Liver (tissue), 9 donors: Measurements from ENCODE around the gene NFKB1. TPM values are rescaled to one million over a fixed set of nuclear protein-coding genes. Genes with fewer than 3 reads are reported as not detected.

Experiments used
- DNase-seq: peaks from one replicate; pipeline ENCODE4 v3.0.0-alpha.2; 2017; ENCODE audit warnings: low spot score
- H3K27ac ChIP-seq, 2 donors: one replicate each; pipeline ENCODE4 v1.7.0; 2013; ENCODE audit warnings: inconsistent platforms in 2 of 2, low read length in 2 of 2, control low read depth in 1 of 2, low read depth in 1 of 2, mild to moderate bottlenecking in 1 of 2
- H3K27me3 ChIP-seq, 4 donors: one replicate each; pipeline versions ENCODE4 v1.6.1 to v1.7.0; 2013; ENCODE audit warnings: low read length in 3 of 4, inconsistent platforms in 1 of 4, mild to moderate bottlenecking in 1 of 4, moderate library complexity in 1 of 4; ENCODE audit not compliant: control insufficient read depth in 4 of 4, insufficient read depth in 4 of 4
- H3K36me3 ChIP-seq, 4 donors: one replicate each; pipeline versions ENCODE4 v1.6.1 to v1.7.0; 2013; ENCODE audit warnings: low read length in 3 of 4, mild to moderate bottlenecking in 3 of 4, low read depth in 1 of 4, moderate library complexity in 1 of 4; ENCODE audit not compliant: control insufficient read depth in 4 of 4, insufficient read depth in 3 of 4
- H3K4me1 ChIP-seq, 4 donors: one replicate each; pipeline versions ENCODE4 v1.6.1 to v1.7.0; 2013; ENCODE audit warnings: low read length in 3 of 4, mild to moderate bottlenecking in 3 of 4, moderate library complexity in 1 of 4; ENCODE audit not compliant: control insufficient read depth in 4 of 4, insufficient read depth in 4 of 4
- H3K4me3 ChIP-seq, 3 donors: one replicate each; pipeline versions ENCODE4 v1.6.1 to v1.7.0; 2013; ENCODE audit warnings: low read length in 3 of 3, control low read depth in 1 of 3, low read depth in 1 of 3, mild to moderate bottlenecking in 1 of 3
- H3K9ac ChIP-seq, 2 donors: one replicate each; pipeline ENCODE4 v1.7.0; 2013; ENCODE audit warnings: low read length in 2 of 2, mild to moderate bottlenecking in 2 of 2, moderate library complexity in 2 of 2, control low read depth in 1 of 2, low read depth in 1 of 2
- H3K9me3 ChIP-seq, 4 donors: one replicate each; pipeline versions ENCODE4 v1.6.1 to v1.7.0; 2013; ENCODE audit warnings: low read length in 3 of 4; ENCODE audit not compliant: control insufficient read depth in 4 of 4
- ATF3 ChIP-seq: IDR thresholded peaks from 2 replicates; pipeline ENCODE4 v1.6.1; 2016; ENCODE audit warnings: antibody characterized with exemption
- FOXA2 ChIP-seq: IDR thresholded peaks from 2 replicates; pipeline ENCODE4 v1.6.1; 2016; ENCODE audit warnings: antibody characterized with exemption
- HNF4G ChIP-seq: IDR thresholded peaks from 2 replicates; pipeline ENCODE4 v1.6.1; 2016; ENCODE audit warnings: antibody characterized with exemption
- RAD21 ChIP-seq, 2 donors: IDR thresholded peaks; 2 replicates each; pipeline ENCODE4 v1.6.1; 2016; ENCODE audit warnings: antibody characterized with exemption in 2 of 2, mild to moderate bottlenecking in 2 of 2
- SP1 ChIP-seq: IDR thresholded peaks from 2 replicates; pipeline ENCODE4 v1.6.1; 2018; ENCODE audit warnings: antibody characterized with exemption, mild to moderate bottlenecking
- TAF1 ChIP-seq: conservative IDR thresholded peaks from 2 replicates; pipeline ENCODE4 v1.6.1; 2016; ENCODE audit warnings: antibody characterized with exemption, mild to moderate bottlenecking
- YY1 ChIP-seq: IDR thresholded peaks from 2 replicates; pipeline ENCODE4 v1.6.1; 2016; ENCODE audit warnings: antibody characterized with exemption, mild to moderate bottlenecking
- WGBS: extraction: QIAGEN DNeasy Blood & Tissue Kit; methylation state at CpG from one replicate; pipeline ENCODE4 v1.1.7; 2013; 5-methylcytosine and 5-hydroxymethylcytosine counted together
- polyA plus RNA-seq, 2 donors: library from polyadenylated mRNA; stranded (reverse) in 1 of 2; unstranded in 1 of 2; fragments of 200-250 nt in 1 of 2; fragments of >200 nt in 1 of 2; fragmentation: Nextera tagmentation in 1 of 2; extraction: Ambion mirVana in 1 of 2; gene quantifications; one replicate each; pipeline versions ENCODE4 v1.2.1 to v1.2.3, GENCODE V29; 2013 to 2015
- total RNA-seq, 2 donors: library from RNA; depleted of rRNA; stranded (reverse); fragments of >200 nt; gene quantifications; one replicate each; pipeline ENCODE4 v1.2.3, GENCODE V29; 2014
- TF ChIP-seq, protein P1 (sequence below): IDR thresholded peaks from 2 replicates; pipeline ENCODE4 v1.6.1; 2016; ENCODE audit warnings: antibody characterized with exemption, mild to moderate bottlenecking
- TF ChIP-seq, protein P2 (sequence below): IDR thresholded peaks from 2 replicates; pipeline ENCODE4 v1.6.1; 2016; ENCODE audit warnings: antibody characterized with exemption
- donor health status: healthy.
- donor health status: healthy.
- donor health status: healthy.
- donor health status: healthy.
- donor health status: healthy.

Gene NFKB1
- total and polyA plus RNA-seq, 4 donors = 5.1 to 23.0 (median 13.4) TPM

GRCh38 chr4:102511830-102512605, 10.9 kb downstream of the NFKB1 start:
- H3K4me1 ChIP-seq = peaks cover 0 to 4% (median 2%) of the 10 kb centered on the region in 4 donors
- TF ChIP-seq, protein P1, sequence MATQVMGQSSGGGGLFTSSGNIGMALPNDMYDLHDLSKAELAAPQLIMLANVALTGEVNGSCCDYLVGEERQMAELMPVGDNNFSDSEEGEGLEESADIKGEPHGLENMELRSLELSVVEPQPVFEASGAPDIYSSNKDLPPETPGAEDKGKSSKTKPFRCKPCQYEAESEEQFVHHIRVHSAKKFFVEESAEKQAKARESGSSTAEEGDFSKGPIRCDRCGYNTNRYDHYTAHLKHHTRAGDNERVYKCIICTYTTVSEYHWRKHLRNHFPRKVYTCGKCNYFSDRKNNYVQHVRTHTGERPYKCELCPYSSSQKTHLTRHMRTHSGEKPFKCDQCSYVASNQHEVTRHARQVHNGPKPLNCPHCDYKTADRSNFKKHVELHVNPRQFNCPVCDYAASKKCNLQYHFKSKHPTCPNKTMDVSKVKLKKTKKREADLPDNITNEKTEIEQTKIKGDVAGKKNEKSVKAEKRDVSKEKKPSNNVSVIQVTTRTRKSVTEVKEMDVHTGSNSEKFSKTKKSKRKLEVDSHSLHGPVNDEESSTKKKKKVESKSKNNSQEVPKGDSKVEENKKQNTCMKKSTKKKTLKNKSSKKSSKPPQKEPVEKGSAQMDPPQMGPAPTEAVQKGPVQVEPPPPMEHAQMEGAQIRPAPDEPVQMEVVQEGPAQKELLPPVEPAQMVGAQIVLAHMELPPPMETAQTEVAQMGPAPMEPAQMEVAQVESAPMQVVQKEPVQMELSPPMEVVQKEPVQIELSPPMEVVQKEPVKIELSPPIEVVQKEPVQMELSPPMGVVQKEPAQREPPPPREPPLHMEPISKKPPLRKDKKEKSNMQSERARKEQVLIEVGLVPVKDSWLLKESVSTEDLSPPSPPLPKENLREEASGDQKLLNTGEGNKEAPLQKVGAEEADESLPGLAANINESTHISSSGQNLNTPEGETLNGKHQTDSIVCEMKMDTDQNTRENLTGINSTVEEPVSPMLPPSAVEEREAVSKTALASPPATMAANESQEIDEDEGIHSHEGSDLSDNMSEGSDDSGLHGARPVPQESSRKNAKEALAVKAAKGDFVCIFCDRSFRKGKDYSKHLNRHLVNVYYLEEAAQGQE = no peak
- H3K36me3 ChIP-seq = no peaks in the 10 kb centered on the region
- H3K9me3 ChIP-seq = no peaks in the 10 kb centered on the region
- H3K9ac ChIP-seq = no peak overlapping the region
- WGBS = 91% methylated on average over 5 of the region's 5 CpGs
- no peak for DNase-seq
- H3K4me3 ChIP-seq = no peak overlapping the region
- no peak overlapping the region for H3K27ac ChIP-seq
- H3K27me3 ChIP-seq = no peaks in the 10 kb centered on the region

DNA sequence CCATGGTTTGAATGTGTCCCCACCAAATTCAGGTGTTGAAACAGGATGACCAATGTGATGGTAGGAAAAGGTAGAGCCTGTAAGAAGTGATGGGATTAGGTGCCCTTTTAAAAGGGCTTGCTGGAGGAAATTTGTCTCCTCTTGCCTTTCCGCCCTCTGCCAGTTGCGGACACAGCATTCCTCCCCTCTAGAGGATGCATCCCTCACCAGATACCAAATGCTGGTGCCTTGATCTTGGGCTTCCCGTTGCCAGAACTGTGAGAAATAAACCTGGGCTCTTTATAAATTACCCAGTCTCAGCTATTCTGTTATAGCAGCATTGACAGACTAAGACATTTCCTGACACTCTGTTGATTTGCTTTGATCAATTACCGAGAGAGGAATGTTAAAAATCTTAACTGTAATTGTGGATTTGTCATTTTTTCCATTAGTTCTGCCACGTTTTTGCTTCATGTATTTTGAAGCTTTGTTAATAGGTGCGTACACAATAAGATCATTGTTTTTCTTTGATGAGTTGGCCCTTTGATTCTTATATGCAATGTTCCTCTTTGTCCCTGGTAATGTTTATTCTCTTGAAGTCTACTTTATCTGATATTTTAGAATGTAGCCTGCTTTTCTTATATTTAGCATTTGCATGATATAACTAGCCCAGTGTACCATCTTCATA, 13.3 kb downstream of the NFKB1 start:
- no peak for DNase-seq
- H3K4me1 ChIP-seq = peaks cover 0 to 4% (median under 1%) of the 10 kb centered on the region in 4 donors
- H3K27me3 ChIP-seq = no peaks in the 10 kb centered on the region
- no peaks in the 10 kb centered on the region for H3K9me3 ChIP-seq
- no peak overlapping the region for H3K9ac ChIP-seq
- no peaks in the 10 kb centered on the region for H3K36me3 ChIP-seq
- H3K27ac ChIP-seq = no peak overlapping the region
- TF ChIP-seq FOXA2 (no peak), YY1 (no peak)
- whole genome bisulfite sequencing = 92% methylated on average over 6 of the region's 6 CpGs
- no peak overlapping the region for H3K4me3 ChIP-seq

DNA sequence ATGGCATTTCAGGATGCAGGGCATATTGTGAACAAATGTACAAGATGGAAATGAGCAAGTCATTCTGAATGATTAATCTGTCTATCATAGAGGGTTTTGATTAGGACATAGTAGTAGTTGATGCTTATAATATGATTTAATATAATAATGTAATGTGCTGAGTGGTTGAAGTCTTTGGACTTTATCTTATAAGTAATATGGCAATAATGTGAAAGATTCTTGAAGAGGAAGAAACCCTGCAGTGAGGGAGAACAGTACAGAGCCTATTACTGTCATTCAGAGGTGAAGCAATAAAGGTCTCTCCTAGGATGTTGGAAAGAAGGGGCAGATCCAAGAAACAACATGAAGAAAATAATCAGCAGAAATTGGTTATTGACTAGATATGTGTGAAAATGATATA, 16.6 kb downstream of the NFKB1 start:
- no peaks in the 10 kb centered on the region for H3K27me3 ChIP-seq
- no peaks in the 10 kb centered on the region for H3K9me3 ChIP-seq
- DNase-seq = no peak
- no peaks in the 10 kb centered on the region for H3K36me3 ChIP-seq
- no peak overlapping the region for H3K9ac ChIP-seq
- H3K27ac ChIP-seq = no peak overlapping the region
- TF ChIP-seq SP1 (no peak), ATF3 (no peak), RAD21 (IDR thresholded peaks at IDR 0.05) (no peak), HNF4G (no peak), YY1 (no peak), TAF1 (no peak)
- TF ChIP-seq, protein P2, sequence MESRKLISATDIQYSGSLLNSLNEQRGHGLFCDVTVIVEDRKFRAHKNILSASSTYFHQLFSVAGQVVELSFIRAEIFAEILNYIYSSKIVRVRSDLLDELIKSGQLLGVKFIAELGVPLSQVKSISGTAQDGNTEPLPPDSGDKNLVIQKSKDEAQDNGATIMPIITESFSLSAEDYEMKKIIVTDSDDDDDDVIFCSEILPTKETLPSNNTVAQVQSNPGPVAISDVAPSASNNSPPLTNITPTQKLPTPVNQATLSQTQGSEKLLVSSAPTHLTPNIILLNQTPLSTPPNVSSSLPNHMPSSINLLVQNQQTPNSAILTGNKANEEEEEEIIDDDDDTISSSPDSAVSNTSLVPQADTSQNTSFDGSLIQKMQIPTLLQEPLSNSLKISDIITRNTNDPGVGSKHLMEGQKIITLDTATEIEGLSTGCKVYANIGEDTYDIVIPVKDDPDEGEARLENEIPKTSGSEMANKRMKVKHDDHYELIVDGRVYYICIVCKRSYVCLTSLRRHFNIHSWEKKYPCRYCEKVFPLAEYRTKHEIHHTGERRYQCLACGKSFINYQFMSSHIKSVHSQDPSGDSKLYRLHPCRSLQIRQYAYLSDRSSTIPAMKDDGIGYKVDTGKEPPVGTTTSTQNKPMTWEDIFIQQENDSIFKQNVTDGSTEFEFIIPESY = no peak
- H3K4me1 ChIP-seq = peaks cover 0 to 15% (median 2%) of the 10 kb centered on the region in 4 donors
- no peak overlapping the region for H3K4me3 ChIP-seq
